ENCODE results near the gene AADACL3.

AADACL3 gene

DNA sequence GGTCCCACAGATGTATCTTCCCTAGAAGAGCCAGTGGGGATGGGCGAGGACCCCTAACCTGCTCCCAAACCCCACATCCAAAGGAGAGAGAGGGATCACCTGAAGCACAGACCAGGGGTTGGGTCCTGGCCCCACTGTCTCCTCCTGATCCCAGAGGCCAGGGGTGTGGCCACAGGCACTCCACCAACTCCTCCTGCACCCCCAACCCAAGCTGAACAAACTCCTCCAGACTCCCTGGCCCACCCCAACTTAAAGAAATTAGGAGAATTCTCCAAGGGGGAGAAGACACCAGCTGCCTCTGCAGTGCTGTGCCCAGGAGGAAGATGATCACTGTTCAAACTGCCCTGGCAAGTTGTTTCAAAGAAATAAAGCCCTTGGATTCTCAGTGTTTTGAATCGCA, 53.1 kb downstream of the AADACL3 start:
- no peak for DNase-seq (ENCODE audit: low read depth)

DNA sequence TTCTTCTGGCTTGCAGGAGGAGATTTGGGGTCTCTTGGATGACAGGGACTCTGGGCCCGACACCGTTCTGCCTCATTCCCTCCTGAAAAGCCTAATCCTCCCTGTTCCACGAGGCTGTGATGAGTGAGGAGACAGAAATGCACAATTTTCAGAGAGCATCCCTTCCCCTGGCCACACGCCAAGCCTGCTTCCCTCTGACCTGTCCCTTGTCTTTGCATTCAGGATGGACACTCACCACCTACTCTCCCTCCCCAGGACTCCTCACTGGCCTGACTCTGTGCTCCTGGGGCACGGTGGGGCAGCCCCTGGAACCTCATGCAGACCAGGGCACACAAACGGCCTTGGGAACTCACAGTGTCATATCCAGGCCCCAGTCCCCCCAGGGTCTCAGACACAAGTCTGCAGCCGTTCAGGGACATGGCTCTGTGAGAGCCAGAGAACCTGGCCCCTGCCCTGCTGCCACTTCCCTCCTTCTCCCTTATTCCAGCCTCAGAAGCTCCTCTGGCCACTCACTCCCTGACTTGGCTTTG, 54.1 kb downstream of the AADACL3 start:
- DNase-seq (ENCODE audit: low read depth), result no peak

DNA sequence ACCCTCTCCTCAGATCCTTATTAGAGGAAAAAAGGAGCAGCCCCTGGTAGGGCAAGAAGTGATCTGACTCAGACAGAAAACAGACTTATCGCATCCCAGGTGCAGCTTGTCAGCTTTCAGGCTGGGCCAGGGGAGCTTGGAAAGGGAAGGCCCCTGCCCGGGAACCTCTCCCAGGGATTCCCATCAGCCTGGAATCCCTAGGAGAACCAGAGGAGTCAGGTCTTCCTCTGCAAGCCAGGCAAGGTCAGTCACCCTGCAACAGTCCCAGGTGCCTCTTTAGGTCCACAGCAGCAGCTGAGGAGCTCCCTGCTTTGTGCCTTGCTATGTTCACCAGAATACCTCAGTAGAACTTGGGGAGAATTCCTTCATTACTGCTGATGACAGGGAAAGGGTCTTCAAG, 54.7 kb downstream of the AADACL3 start:
- no peak for DNase-seq (ENCODE audit: low read depth)

DNA sequence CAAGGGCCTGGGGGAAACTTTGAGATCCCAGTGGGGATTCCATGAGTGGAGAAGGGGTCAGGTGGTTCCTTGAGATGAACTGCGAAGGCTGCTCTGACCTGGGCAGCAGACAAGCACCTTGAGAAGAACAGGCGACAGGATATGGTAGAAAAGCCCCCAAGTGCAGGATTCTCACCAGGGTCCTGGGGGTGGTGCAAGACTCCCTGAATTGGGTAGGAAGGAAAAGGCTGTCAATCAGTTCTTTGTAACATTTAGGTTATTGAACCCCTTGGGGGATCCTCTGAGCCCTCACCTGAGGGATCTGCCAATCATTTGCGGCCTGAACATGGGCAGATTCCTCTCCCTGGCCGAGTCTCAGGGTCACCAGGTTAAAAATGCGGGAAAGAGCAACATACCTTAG, 55.3 kb downstream of the AADACL3 start:
- no peak for DNase-seq (ENCODE audit: low read depth)

DNA sequence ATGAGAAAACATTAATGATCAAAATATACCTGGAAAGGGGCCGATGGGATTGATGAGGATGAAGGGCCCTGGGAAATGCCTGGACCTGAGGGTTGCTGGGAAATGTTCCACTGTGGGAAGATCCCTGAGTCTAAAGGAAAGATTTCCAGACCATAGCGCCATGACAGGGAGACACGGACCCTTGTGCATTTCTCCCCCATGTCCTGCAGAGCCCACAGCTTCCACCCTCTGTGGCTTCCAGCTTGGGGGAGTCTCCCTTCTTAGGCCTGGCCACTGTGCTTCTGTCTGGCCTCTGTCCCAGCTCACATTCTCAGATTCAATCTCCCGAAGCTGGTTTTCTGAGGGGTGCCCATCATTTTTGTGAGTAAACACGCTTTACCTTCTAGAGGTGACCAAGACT, 56.6 kb downstream of the AADACL3 start:
- DNase-seq (ENCODE audit: low read depth), result no peak

DNA sequence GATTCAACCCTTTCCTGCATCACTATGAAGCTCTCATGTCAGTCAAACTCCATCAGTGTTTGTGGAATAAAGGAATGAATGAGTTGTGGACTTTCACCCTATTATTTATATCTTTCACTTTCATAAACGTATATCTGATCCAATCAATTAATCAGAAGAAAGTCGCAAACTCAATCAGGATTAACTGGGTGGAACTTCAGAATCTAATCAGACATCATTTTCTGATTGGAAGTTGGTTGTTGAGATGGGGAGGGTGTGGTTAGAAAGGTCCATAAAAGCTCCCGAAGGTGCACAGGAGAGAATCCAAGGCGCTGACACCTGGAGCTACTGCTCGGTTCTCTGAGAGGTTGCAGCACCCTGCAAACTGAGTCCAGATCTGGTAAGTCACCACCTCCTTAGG, 57.5 kb downstream of the AADACL3 start, which contains the start of gene PRAMEF12:
PRAMEF12 (plus strand) TSS at position 301 of the 400 bp plus-strand sequence. CDS start 1,130 bp downstream, outside the sequence.
- DNase-seq (ENCODE audit: low read depth), result no peak

DNA sequence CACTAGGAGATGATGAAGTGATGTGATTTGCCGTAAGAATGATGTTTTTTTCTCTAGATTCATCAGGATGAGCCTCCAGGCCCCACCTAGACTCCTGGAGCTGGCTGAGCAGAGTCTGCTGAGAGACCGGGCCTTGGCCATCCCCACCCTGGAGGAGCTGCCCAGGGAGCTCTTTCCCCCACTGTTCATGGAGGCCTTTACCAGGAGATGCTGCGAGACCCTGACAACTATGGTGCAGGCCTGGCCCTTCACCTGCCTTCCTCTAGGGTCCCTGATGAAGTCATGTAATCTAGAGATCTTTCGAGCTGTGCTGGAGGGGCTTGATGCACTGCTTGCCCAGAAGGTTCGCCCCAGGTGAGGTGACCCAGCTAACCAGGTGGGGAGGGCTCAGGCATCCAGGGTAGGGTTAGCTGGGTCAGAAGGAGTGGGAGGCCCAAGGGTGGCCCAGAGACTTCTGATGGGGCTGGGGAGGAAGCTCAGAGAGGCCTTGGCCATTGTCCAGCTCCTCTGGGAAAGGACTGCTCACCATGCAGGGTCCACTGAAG, 59.0 kb downstream of the AADACL3 start:
- no peak for DNase-seq (ENCODE audit: low read depth)

DNA sequence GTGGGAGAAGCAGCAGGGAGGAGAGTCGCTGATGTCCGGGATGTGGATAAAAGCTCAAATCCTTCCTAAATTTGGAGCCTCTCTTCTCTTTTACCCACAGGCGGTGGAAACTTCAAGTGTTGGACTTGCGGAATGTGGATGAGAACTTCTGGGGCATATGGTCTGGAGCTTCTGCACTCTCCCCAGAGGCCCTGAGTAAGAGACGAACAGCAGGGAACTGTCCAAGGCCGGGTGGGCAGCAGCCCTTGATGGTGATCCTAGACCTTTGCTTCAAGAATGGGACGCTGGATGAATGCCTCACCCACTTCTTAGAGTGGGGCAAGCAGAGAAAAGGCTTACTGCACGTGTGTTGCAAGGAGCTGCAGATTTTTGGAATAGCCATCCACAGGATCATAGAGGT, 59.5 kb downstream of the AADACL3 start:
- DNase-seq (ENCODE audit: low read depth), result no peak

DNA sequence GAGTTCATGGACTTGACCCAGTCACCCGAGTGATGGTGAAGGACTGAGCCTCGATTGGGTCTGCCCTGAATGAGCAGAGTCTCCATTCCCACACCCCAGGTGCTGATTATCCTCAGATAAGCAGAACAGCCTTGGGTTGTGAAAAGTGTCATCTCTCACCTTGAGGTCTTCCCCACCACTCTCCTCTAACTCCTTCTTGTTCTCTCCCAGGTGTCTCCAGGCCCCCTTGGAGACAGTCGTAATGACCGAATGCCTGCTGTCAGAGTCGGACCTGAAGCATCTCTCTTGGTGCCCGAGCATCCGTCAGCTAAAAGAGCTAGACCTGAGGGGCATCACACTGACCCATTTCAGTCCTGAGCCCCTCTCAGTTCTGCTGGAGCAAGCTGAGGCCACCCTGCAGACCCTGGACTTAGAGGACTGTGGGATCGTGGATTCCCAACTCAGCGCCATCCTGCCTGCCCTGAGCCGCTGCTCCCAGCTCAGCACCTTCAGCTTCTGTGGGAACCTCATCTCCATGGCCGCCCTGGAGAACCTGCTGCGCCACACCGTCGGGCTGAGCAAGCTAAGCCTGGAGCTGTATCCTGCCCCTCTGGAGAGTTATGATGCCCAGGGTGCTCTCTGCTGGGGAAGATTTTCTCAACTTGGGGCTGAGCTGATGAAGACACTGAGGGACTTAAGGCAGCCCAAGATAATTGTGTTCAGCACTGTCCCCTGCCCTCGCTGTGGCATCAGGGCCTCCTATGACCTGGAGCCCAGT, 61.1 kb downstream of the AADACL3 start:
- no peak for DNase-seq (ENCODE audit: low read depth)
